ENCODE results near the gene EDC4.

The EDC4 gene

GRCh38 chr16:67878232-67878631 is 5.4 kb downstream of the EDC4 start:
- DNase-seq (ENCODE audit: low read depth) = no peak

DNA sequence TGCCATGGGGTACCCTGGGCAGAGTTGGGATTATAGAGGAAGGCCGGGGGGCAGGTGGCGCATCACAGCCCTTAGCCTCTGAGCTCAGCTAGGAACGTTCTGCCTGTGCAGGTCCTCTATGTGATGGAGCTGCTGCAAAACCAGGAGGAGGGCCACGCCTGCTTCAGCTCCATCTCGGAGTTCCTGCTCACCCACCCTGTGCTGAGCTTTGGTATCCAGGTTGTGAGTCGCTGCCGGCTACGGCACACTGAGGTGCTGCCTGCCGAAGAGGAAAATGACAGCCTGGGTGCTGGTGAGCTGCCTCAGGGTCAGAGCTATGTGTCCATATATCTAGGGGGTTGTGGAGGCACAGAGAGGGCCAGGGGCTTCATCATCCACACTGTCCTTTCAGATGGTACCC is 6.0 kb downstream of the EDC4 start:
- DNase-seq (ENCODE audit: low read depth) = no peak

GRCh38 chr16:67879462-67879861 is 6.6 kb downstream of the EDC4 start:
- DNase-seq (ENCODE audit: low read depth) = no peak

DNA sequence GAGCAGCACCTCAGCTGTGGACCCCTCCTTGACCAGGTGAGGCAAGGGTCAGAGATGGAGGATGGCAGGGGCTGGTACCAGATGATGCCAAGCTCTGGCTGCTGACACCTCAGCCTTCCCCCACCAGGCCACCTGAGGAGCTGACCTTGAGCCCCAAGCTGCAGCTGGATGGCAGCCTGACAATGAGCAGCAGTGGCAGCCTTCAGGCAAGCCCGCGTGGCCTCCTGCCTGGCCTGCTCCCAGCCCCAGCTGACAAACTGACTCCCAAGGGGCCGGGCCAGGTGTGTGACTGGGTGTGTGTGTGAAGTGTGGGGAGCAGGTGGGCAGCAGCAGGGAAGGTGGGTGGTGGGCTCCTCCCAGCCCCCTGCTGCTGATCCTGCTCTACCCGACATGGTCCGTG is 7.1 kb downstream of the EDC4 start:
- DNase-seq (ENCODE audit: low read depth) = no peak

DNA sequence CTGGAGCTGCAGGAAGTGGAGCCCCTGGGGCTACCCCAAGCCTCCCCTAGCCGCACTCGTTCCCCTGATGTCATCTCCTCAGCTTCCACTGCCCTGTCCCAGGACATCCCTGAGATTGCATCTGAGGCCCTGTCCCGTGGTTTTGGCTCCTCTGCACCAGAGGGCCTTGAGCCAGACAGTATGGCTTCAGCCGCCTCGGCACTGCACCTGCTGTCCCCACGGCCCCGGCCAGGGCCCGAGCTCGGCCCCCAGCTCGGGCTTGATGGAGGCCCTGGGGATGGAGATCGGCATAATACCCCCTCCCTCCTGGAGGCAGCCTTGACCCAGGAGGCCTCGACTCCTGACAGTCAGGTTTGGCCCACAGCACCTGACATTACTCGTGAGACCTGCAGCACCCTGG is 7.7 kb downstream of the EDC4 start:
- no peak for DNase-seq (ENCODE audit: low read depth)

DNA sequence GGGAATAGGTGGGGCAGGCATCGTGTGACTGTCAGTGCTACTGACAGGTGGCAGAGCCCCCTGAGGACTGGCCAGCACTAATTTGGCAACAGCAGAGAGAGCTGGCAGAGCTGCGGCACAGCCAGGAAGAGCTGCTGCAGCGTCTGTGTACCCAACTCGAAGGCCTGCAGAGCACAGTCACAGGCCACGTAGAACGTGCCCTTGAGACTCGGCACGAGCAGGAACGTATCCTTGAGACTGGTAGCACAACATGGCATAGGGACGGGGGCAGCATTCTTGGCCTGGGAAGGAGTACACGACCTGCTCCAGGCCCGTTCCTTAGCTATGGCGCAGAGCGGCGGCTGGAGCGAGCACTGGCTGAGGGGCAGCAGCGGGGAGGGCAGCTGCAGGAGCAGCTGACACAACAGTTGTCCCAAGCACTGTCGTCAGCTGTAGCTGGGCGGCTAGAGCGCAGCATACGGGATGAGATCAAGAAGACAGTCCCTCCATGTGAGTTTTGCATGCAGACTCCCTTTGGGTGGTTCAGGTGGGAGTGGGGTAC is 8.8 kb downstream of the EDC4 start:
- no peak for DNase-seq (ENCODE audit: low read depth)

GRCh38 chr16:67882374-67883145 is 9.7 kb downstream of the EDC4 start:
- no peak for DNase-seq (ENCODE audit: low read depth)

DNA sequence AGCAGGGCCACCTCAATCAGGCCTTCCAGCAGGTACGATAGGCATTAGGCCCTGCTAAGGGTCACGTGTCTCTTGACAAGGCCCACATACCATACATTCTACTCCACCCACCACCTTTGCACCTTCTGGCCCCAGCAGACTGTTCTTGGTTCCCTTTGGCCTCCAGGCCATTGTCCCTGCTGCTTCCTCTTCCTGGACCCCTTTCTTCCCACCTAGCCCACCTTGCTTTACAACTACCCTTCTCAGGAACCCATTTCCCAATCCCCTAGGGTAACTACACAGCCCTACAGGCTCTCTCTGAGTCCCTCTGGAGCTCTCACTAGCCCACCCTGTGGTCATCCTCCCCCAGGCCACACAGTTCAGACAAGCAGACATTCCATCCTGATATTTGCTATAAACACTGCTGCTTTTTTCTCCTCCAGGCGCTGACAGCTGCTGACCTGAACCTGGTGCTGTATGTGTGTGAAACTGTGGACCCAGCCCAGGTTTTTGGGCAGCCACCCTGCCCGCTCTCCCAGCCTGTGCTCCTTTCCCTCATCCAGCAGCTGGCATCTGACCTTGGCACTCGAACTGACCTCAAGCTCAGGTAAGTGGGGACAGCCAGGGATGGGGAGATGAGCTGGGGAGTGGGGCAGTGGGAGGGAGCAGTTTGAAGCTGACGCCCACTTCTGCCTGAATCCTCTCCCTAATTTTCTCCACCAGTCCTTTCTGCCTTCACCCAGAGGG is 10.5 kb downstream of the EDC4 start:
- DNase-seq (ENCODE audit: low read depth) = no peak

- DNase-seq (ENCODE audit: low read depth) = peak; percentile 26
Observed at GRCh38 chr16:67883872-67884261, 11.0 kb downstream of the EDC4 start.

DNA sequence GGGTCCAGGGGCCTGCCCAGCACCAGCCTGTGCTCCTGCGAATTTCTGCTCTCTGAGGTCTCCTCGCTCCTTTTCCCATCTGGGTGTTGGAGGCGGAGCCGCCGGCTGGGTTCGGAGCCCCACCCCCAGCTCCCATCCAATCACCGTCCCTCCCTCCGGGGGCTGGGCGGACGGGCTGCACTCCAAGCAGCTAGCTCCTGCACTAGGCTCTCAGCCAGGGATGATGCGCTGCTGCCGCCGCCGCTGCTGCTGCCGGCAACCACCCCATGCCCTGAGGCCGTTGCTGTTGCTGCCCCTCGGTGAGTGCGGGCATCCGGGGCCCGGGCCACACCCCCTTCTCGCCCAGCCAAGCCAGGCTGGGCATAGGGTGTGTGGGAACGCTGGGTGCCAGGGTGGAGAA is 11.8 kb downstream of the EDC4 start, which contains the start of gene NRN1L:
NRN1L (plus strand) TSS at position 202 of the 400 bp plus-strand sequence; CDS start at position 221, 19 bp downstream.
- DNase-seq (ENCODE audit: low read depth) = peak; percentile 88

- no peak for DNase-seq (ENCODE audit: low read depth)
Observed at GRCh38 chr16:67885545-67885944, 12.7 kb downstream of the EDC4 start.

GRCh38 chr16:67885976-67886375 is 13.1 kb downstream of the EDC4 start:
- no peak for DNase-seq (ENCODE audit: low read depth)

DNA sequence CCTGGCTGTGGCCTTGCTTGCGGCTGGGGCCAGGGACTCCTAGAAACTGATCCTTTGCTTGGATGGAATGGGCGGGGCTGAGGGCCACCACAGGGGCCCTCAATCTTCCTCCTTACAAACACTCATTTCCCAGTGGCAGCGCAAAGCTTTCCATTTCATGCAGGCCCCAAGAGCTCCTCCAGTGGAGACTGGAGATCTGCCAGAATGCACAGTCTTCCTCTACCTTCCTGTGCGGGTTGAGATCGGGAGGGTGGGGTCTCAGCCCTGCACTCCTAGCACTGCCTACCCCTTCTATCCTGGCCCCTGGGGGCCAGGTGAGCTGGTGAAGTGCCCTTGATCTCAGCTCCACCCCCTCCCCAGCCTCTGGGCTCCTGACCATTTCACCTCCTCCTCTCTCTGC is 13.5 kb downstream of the EDC4 start:
- no peak for DNase-seq (ENCODE audit: low read depth)

GRCh38 chr16:67888331-67888730 is 15.5 kb downstream of the EDC4 start:
- DNase-seq (ENCODE audit: low read depth) = no peak

DNA sequence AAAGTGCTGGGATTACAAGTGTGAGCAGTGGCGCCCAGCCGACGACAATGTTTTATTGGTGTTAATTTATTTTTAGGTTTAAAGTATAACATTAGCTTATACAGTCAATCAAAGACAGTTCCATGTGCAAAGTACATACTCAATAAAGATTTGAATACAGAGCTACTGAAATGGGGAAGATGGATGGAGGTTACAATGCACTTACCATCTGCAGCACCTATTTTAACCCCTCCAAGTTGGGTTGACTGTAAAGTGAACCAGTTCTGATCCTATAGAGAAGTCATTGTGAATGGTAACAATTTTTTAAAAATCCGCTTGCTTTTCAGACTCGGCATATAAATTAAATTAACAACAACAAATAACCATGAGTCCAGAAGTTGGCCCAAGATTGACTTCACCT is 19.5 kb downstream of the EDC4 start:
- no peak for DNase-seq (ENCODE audit: low read depth)

DNA sequence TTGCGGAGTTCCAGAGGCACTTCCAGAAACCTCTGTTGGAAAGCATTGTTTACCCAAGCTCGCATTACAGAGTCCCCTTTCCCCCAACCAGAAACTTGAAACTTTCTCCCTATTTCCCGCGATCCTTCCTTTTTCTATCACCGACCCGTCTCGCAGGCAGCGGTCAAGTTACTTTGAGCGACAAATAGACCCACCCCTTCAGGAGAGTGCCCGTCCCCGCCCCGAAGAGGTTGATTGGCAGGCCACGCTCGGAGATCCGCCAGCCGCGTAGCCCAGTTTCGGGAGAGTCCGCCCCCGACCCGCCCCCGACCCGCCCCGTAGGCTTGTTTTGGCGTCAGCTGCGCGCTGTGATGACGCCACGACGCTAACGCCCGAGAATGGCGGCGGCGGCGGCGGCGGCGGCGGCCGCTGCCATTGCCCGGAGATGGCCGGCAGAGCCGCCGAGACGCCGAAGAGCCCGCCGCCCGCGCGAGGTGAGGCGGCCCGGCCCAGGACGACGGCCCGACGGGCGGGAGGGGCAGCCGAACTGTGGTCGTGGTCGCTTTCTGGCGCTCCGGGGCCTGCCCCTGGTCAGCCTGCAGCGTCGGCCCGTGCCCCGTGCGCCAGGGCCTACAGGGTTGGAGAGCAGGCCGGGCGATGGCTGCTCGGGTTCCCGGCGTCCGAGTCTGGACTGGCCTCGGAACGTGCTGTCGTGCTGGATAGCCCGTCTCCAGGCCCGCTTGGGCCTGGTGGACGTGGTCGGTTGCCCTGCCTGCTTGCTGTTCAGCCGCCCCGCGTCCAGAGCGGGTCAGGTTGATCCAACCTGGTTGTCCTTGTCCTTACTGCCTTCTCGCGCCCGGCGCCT is 20.3 kb downstream of the EDC4 start, which contains the start of gene PSKH1:
PSKH1 (plus strand) TSS at position 356 of the 844 bp plus-strand sequence. CDS start 15,496 bp downstream, outside the sequence.
- DNase-seq (ENCODE audit: low read depth) = peak; percentile 92

DNA sequence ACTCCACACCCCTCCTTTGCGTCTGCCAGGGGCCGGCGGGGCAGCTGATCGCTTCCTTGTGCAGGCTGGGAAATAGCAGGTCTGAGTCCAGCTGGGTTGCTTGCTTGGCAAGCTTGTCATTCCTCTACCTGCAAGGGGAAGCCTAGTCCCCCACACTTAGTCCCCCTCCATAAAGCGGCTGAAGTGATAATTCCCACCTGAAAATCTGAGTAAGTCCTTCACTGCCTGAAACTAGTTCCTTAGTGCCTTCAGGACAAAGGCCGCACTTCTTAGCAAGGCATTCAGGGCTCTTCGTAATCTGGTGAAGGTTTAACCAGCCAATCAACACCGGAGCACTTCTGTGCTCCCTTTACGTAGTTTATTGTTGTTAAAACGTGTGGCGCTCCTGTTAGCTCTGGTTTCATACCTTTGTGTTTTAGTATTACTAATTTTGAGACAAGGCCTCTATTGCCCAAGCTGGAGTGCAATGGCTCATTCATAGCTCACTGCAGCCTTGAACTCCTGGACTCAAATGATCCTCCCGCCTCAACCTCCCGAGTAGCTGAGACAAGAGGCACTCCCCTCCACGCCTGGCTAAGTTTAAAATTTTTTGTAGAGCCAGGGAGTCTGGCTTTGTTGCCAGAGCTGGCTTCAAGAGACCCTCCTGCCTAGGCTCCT is 21.0 kb downstream of the EDC4 start:
- DNase-seq (ENCODE audit: low read depth) = no peak

DNA sequence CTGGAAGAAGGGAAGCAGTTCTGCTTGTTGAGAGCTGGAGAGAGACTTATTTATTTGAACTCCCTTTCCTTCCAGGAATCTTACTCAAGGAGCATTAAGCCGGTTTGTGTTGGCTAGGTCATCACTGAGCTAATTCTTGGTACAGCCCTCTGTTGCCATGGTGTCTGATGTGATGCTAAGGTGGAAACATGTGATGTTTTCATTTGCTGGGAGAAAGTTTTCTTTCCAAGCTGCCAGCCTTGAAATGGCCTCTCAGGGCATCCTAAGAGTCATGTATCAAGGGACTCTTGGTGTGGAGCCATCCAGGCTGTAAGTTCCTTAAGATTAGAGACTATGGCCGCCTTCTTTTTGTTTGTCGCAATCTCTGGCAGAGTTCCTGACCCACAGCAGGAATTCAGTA is 24.4 kb downstream of the EDC4 start:
- peak; percentile 51 for DNase-seq (ENCODE audit: low read depth)

DNA sequence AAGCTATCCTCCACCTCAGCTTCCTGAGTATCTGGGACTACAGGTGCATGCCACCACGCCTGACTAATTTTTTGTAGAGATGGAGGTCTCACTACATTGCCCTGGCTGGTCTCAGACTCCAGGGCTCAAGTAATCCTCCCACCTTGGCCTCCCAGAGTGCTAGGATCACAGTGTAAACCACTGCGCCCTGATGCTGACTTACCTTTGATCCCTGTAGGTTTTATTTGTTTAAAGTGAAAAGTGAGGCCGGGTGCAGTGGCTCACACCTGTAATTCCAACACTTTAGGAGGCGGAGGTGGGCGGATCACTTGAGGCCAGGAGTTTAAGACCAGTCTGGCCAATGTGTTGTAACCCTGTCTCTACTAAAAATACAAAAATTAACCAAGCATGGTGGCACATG is 28.9 kb downstream of the EDC4 start:
- no peak for DNase-seq (ENCODE audit: low read depth)

- DNase-seq (ENCODE audit: low read depth) = no peak
Observed at GRCh38 chr16:67902831-67903230, 30.0 kb downstream of the EDC4 start.

- DNase-seq (ENCODE audit: low read depth) = no peak
Observed at GRCh38 chr16:67907397-67908180, 34.7 kb downstream of the EDC4 start.

All from fibroblast of gingiva (primary cell).